VCaP (cell line): ENCODE measurements around the gene ELOF1.

ENCODE experiments used
- H3K27ac ChIP-seq: fragments of 450-650 bp; 2 replicates; pipeline ENCODE4 v1.5.1; 2017
- CTCF ChIP-seq: fragments of 450-650 bp; conservative IDR thresholded peaks from 2 replicates; pipeline ENCODE4 v1.5.1; 2017; ENCODE audit warnings: mild to moderate bottlenecking, moderate library complexity

ELOF1 gene

GRCh38 chr19:11550265-11550664, 8.8 kb downstream of the ELOF1 start:
- no peak for TF ChIP-seq CTCF

GRCh38 chr19:11549386-11549953, 9.6 kb downstream of the ELOF1 start:
- no peak for TF ChIP-seq CTCF
- H3K27ac ChIP-seq: no peak overlapping the region

More at GRCh38 chr19:11550265-11550664, 8.8 kb downstream of the ELOF1 start:
- no peak overlapping the region for H3K27ac ChIP-seq

GRCh38 chr19:11547929-11548700, 10.9 kb downstream of the ELOF1 start:
- no peak for TF ChIP-seq CTCF
- no peak overlapping the region for H3K27ac ChIP-seq

- H3K27ac ChIP-seq: no peak overlapping the region
- no peak for TF ChIP-seq CTCF
Measured at GRCh38 chr19:11541238-11541637, 17.8 kb downstream of the ELOF1 start.

GRCh38 chr19:11540645-11541044, 18.4 kb downstream of the ELOF1 start:
- H3K27ac ChIP-seq: no peak overlapping the region
- TF ChIP-seq CTCF: no peak

GRCh38 chr19:11539495-11540365, 19.3 kb downstream of the ELOF1 start:
- no peak overlapping the region for H3K27ac ChIP-seq
- no peak for TF ChIP-seq CTCF
